ENCODE measurements around the gene DLX3.

DNA sequence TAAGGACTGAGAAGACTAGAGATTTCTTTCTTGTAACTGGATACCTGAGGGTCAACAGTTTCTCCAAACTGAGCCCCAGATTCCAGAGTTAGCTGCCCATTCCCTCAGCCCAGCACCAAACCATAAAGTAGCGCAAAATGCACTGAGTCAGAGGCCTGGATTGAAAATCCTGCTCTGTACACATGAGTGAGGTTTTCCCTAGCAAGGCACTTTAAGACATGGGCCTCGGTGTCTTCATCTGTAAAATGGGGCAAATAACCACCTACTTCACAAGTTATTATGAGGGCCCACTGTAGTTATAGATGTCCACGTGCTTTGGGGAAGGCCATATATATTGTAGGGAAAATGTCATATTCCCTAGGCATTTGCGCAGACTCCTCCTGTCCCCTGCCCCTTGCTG, 36.3 kb downstream of the DLX3 start:
- TF ChIP-seq POU6F1 (CRISPR knock-in tag; IDR thresholded peaks at IDR 0.05; ENCODE audit: borderline replicate concordance, low read depth) (no peak), BACH2 (CRISPR knock-in tag; IDR thresholded peaks at IDR 0.05; ENCODE audit: borderline replicate concordance) (no peak), RARB (CRISPR knock-in tag; IDR thresholded peaks at IDR 0.05) (no peak), PPARA (CRISPR knock-in tag; IDR thresholded peaks at IDR 0.05; ENCODE audit: borderline replicate concordance) (no peak), ZFP3 (CRISPR knock-in tag; IDR thresholded peaks at IDR 0.05) (no peak), TCF4 (CRISPR knock-in tag; IDR thresholded peaks at IDR 0.05; ENCODE audit: borderline replicate concordance) (no peak), TOX (CRISPR knock-in tag; IDR thresholded peaks at IDR 0.05; ENCODE audit: borderline replicate concordance) (no peak), ZNF565 (CRISPR knock-in tag; conservative IDR thresholded peaks at IDR 0.05; ENCODE audit: low read depth) (no peak), ZNF70 (CRISPR knock-in tag; IDR thresholded peaks at IDR 0.05) (no peak), PATZ1 (CRISPR knock-in tag; IDR thresholded peaks at IDR 0.05; ENCODE audit: borderline replicate concordance) (no peak), ZNF8 (CRISPR knock-in tag; IDR thresholded peaks at IDR 0.05) (no peak), ESRRG (CRISPR knock-in tag; IDR thresholded peaks at IDR 0.05) (no peak), ZC3H10 (CRISPR knock-in tag; IDR thresholded peaks at IDR 0.05) (no peak)
- TF ChIP-seq, protein P1, sequence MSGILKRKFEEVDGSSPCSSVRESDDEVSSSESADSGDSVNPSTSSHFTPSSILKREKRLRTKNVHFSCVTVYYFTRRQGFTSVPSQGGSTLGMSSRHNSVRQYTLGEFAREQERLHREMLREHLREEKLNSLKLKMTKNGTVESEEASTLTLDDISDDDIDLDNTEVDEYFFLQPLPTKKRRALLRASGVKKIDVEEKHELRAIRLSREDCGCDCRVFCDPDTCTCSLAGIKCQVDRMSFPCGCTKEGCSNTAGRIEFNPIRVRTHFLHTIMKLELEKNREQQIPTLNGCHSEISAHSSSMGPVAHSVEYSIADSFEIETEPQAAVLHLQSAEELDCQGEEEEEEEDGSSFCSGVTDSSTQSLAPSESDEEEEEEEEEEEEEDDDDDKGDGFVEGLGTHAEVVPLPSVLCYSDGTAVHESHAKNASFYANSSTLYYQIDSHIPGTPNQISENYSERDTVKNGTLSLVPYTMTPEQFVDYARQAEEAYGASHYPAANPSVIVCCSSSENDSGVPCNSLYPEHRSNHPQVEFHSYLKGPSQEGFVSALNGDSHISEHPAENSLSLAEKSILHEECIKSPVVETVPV (CRISPR knock-in tag; IDR thresholded peaks at IDR 0.05), result no peak
